Measurements from ENCODE around the gene ATRNL1. TPM values are rescaled to one million over a fixed set of nuclear protein-coding genes. Genes with fewer than 3 reads are reported as not detected.

The ATRNL1 gene
- total RNA-seq, 2 donors from 2014 or later: 5.1 to 22.9 TPM

DNA sequence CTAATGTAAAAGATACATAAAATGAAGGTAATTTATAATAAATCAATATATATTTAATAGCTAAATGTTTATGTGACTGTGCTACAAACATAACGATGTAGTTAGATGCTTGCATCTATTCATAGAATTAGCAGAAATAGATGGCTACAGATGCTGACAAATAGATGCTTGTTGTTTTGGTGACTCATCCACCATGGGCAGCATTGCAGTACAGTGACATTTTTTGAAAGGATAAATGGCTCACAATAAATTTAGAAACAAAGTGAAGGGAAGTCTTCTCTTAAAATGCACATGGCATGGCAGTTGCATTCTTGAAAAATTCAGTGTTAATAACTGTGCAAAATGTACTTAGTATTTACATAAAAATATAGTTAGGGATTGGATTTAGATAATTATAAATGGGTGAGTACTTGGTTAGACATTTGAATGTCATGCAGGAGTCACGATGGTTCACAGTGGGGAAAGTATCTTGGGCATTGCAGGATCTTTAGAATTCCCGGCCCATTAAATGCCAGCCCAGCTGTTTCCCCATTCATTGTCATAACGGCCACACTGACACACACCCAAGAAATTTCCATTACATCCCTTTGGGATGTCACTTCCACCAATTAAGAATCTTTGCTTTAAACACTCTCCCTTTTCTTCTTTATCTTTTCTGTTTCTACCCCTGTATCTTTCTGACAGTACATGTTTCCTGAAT is 564.1 kb downstream of the ATRNL1 start:
- TF ChIP-seq, protein P1, sequence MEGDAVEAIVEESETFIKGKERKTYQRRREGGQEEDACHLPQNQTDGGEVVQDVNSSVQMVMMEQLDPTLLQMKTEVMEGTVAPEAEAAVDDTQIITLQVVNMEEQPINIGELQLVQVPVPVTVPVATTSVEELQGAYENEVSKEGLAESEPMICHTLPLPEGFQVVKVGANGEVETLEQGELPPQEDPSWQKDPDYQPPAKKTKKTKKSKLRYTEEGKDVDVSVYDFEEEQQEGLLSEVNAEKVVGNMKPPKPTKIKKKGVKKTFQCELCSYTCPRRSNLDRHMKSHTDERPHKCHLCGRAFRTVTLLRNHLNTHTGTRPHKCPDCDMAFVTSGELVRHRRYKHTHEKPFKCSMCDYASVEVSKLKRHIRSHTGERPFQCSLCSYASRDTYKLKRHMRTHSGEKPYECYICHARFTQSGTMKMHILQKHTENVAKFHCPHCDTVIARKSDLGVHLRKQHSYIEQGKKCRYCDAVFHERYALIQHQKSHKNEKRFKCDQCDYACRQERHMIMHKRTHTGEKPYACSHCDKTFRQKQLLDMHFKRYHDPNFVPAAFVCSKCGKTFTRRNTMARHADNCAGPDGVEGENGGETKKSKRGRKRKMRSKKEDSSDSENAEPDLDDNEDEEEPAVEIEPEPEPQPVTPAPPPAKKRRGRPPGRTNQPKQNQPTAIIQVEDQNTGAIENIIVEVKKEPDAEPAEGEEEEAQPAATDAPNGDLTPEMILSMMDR (IDR thresholded peaks at IDR 0.05): no peak
- TF ChIP-seq POLR2AphosphoS5 (IDR thresholded peaks at IDR 0.05) (no peak), POLR2A (IDR thresholded peaks at IDR 0.05) (no peak)

DNA sequence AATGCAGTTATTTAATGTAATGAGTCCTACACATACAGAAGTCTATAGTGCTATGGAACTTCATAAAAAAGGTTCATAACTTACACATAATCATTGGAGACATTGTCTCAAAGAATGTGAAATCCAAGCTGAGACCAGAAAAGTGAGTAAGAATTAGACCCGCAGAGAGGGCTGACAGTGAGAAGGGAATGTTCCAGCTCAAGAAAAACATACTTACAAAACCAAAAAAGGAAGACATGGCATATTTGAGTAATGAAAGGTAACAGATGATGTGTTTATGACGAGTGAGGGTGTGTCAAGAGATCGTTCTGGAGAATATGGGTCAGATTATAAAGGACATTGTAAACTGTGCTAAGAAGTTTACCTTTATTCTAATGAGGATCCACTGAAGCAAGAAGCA is 566.5 kb downstream of the ATRNL1 start:
- H3K27ac ChIP-seq: no peak overlapping the region
- H3K36me3 ChIP-seq: no peaks in the 10 kb centered on the region
- no peaks in the 10 kb centered on the region for H3K9me3 ChIP-seq
- H3K27me3 ChIP-seq (replicated peaks; ENCODE audit: insufficient read depth): no peaks in the 10 kb centered on the region
- DNase-seq (ENCODE audit: low spot score): no peak
- intact Hi-C loops (cut with DNase I): no loop called here
- 61% methylated on average over 3 of the region's 3 CpGs for WGBS
- TF ChIP-seq, protein P1 (IDR thresholded peaks at IDR 0.05): no peak
- TF ChIP-seq POLR2A (IDR thresholded peaks at IDR 0.05): no peak
- TF ChIP-seq POLR2AphosphoS5 (IDR thresholded peaks at IDR 0.05): no peak
- H3K4me1 ChIP-seq (replicated peaks): no peaks in the 10 kb centered on the region
- no peak overlapping the region for H3K4me3 ChIP-seq

More for the DNA sequence above, 564.1 kb downstream of the ATRNL1 start:
- H3K27ac ChIP-seq: no peak overlapping the region
- H3K9me3 ChIP-seq: no peaks in the 10 kb centered on the region
- H3K27me3 ChIP-seq (replicated peaks; ENCODE audit: insufficient read depth): no peaks in the 10 kb centered on the region
- H3K36me3 ChIP-seq: no peaks in the 10 kb centered on the region
- WGBS: 76% methylated on average over 4 of the region's 4 CpGs
- no peak overlapping the region for H3K4me3 ChIP-seq
- intact Hi-C loops (cut with DNase I): no loop called here
- DNase-seq (ENCODE audit: low spot score): no peak
- H3K4me1 ChIP-seq (replicated peaks): no peaks in the 10 kb centered on the region

- intact Hi-C loops (cut with DNase I): no loop called here
- no peaks in the 10 kb centered on the region for H3K9me3 ChIP-seq
- H3K36me3 ChIP-seq: no peaks in the 10 kb centered on the region
- H3K4me3 ChIP-seq: no peak overlapping the region
- H3K4me1 ChIP-seq (replicated peaks): no peaks in the 10 kb centered on the region
- no peak for DNase-seq (ENCODE audit: low spot score)
- 91% methylated on average over 1 of the region's 1 CpG for WGBS
- no peaks in the 10 kb centered on the region for H3K27me3 ChIP-seq (replicated peaks; ENCODE audit: insufficient read depth)
- H3K27ac ChIP-seq: no peak overlapping the region
- TF ChIP-seq, protein P1 (IDR thresholded peaks at IDR 0.05): no peak
- TF ChIP-seq POLR2A (IDR thresholded peaks at IDR 0.05): no peak
- TF ChIP-seq POLR2AphosphoS5 (IDR thresholded peaks at IDR 0.05): no peak
Measured at GRCh38 chr10:115660391-115660790, 567.2 kb downstream of the ATRNL1 start.

DNA sequence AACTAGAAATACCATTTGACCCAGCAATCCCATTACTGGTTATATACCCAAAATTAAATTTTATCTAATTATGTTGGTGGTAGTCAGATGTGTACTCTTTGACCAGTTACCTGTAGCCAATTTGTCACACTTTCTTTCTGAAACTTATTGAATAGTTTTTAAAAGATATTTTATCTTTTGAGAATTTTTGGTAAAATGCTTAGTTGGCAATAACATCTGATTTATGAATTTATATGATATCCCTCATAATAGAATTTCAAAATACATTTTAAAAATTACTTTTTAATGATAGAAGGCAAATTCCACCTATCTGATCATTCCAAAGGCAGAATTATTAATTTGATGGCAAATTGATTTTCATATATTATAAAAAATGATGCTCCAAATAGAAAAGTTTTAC is 569.3 kb downstream of the ATRNL1 start:
- Histone ChIP-seq H3K36me3 (no peaks in the 10 kb centered on the region), H3K4me1 (replicated peaks) (no peaks in the 10 kb centered on the region), H3K27me3 (replicated peaks; ENCODE audit: insufficient read depth) (no peaks in the 10 kb centered on the region), H3K27ac (no peak overlapping the region), H3K9me3 (no peaks in the 10 kb centered on the region), H3K4me3 (no peak overlapping the region)
- no peak for TF ChIP-seq POLR2A (IDR thresholded peaks at IDR 0.05)
- TF ChIP-seq, protein P1 (IDR thresholded peaks at IDR 0.05): no peak
- no peak for TF ChIP-seq POLR2AphosphoS5 (IDR thresholded peaks at IDR 0.05)
- no peak for DNase-seq (ENCODE audit: low spot score)
- intact Hi-C loops (cut with DNase I): no loop called here

DNA sequence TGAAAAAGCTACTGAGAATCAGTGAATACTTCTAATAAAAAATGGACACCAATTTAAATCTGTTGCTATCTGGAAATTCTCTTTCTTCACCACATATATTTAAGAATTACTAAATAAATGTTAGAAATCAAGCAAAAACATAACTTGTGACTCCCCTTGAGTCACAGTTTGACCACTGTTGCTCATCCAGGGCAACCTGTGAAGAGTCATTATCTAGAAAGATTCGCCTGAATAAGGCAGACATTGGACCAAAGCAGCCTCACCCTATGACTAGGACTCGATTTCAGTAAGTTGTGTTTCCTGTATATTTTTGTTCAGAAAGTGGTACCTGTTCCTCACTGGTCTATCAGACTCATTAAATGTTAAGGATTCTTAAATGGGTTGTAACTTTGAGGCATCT is 572.4 kb downstream of the ATRNL1 start:
- H3K9me3 ChIP-seq: no peaks in the 10 kb centered on the region
- no peak for DNase-seq (ENCODE audit: low spot score)
- H3K4me1 ChIP-seq (replicated peaks): no peaks in the 10 kb centered on the region
- intact Hi-C loops (cut with DNase I): no loop called here
- H3K27ac ChIP-seq: no peak overlapping the region
- 88% methylated on average over 2 of the region's 2 CpGs for WGBS
- no peak for TF ChIP-seq POLR2A (IDR thresholded peaks at IDR 0.05)
- no peak for TF ChIP-seq POLR2AphosphoS5 (IDR thresholded peaks at IDR 0.05)
- H3K27me3 ChIP-seq (replicated peaks; ENCODE audit: insufficient read depth): no peaks in the 10 kb centered on the region
- no peak overlapping the region for H3K4me3 ChIP-seq
- H3K36me3 ChIP-seq: no peaks in the 10 kb centered on the region

Data from prostate gland (tissue), 2 donors.